ENCODE measurements around the gene MAGI2.

DNA sequence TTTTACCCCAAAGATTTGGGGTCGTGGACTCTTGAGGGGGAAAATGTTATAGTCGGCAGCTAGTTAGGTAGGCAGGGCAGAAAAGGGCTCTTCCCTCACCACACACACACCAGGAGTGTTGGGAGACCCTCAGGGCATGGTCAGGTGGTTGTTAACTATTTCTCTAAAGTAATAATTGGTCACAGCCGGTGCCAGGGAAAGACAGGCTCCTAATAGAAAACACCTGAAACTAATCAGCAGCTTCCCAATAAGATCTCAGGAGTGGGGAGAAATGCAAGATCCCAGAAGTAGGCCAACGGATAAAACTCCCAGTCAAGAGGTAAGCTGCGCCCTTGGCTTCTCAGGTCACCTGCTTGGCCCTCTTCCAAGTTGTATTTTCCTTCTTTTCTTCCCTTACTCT is 1441.8 kb downstream of the MAGI2 start:
- TF ChIP-seq CTCF (IDR thresholded peaks at IDR 0.05) (no peak), POLR2A (IDR thresholded peaks at IDR 0.05) (no peak)

All from esophagus squamous epithelium (tissue), 4 donors.